Ovary (tissue), 3 donors: ENCODE measurements around the gene WDR31.

Experiments
- CTCF ChIP-seq, 3 donors: fragments of 450-650 bp in 2 of 3; fragments of 200-600 bp in 1 of 3; IDR thresholded peaks; one replicate each; pipeline versions ENCODE4 v1.5.1 to v1.8.0; 2016 to 2022; ENCODE audit warnings: antibody characterized with exemption in 3 of 3, mild to moderate bottlenecking in 1 of 3
- POLR2A ChIP-seq: fragments of 450-650 bp; IDR thresholded peaks from one replicate; pipeline ENCODE4 v1.6.1; 2017; ENCODE audit warnings: antibody characterized with exemption, mild to moderate bottlenecking, moderate library complexity
- donor health status: DM: no; HTN: no; CAD: no.

GRCh38 chr9:113337714-113338113 lies 2.4 kb downstream of the WDR31 start:
- no peak for TF ChIP-seq CTCF (IDR thresholded peaks at IDR 0.05)
- TF ChIP-seq POLR2A, result no peak
